ENCODE data around the gene OFD1.

Gene OFD1

GRCh38 chrX:13734278-13735172 lies at the start of gene OFD1, which contains the start of gene TRAPPC2:
OFD1 (plus strand) TSS chrX:13734748; CDS start chrX:13735072, 324 bp downstream.
TRAPPC2 (minus strand) TSS chrX:13734620; CDS start chrX:13719963, 14,657 bp downstream.
- DNase-seq (ENCODE audit: low spot score): peak; percentile 97

GRCh38 chrX:13685126-13685763 lies 49.3 kb upstream of the OFD1 start:
- no peak for DNase-seq (ENCODE audit: low spot score)

- no peak for DNase-seq (ENCODE audit: low spot score)
These were observed 47.3 kb upstream of the OFD1 start for GRCh38 chrX:13687203-13687602.

- no peak for DNase-seq (ENCODE audit: low spot score)
These were observed 46.1 kb upstream of the OFD1 start for GRCh38 chrX:13688384-13688957.

GRCh38 chrX:13688958-13689740 lies 45.4 kb upstream of the OFD1 start, which contains the start of gene RAB9A:
RAB9A (plus strand) TSS chrX:13689128; CDS start chrX:13708747, 19,619 bp downstream.
- peak; percentile 78 for DNase-seq (ENCODE audit: low spot score)

GRCh38 chrX:13689741-13690211 lies 44.8 kb upstream of the OFD1 start:
- DNase-seq (ENCODE audit: low spot score): no peak

- DNase-seq (ENCODE audit: low spot score): no peak
These were observed 43.7 kb upstream of the OFD1 start for GRCh38 chrX:13690836-13691235.

- no peak for DNase-seq (ENCODE audit: low spot score)
These were observed 42.6 kb upstream of the OFD1 start for GRCh38 chrX:13691841-13692371.

GRCh38 chrX:13692771-13693231 lies 41.7 kb upstream of the OFD1 start:
- DNase-seq (ENCODE audit: low spot score): no peak

- DNase-seq (ENCODE audit: low spot score): peak; percentile 37
These were observed 41.1 kb upstream of the OFD1 start for GRCh38 chrX:13693341-13693961.

GRCh38 chrX:13694359-13694758 lies 40.2 kb upstream of the OFD1 start:
- DNase-seq (ENCODE audit: low spot score): no peak

GRCh38 chrX:13694983-13695382 lies 39.6 kb upstream of the OFD1 start:
- no peak for DNase-seq (ENCODE audit: low spot score)

GRCh38 chrX:13695601-13696115 lies 38.9 kb upstream of the OFD1 start:
- DNase-seq (ENCODE audit: low spot score): no peak

- no peak for DNase-seq (ENCODE audit: low spot score)
These were observed 37.1 kb upstream of the OFD1 start for GRCh38 chrX:13697455-13697854.

GRCh38 chrX:13697976-13698375 lies 36.6 kb upstream of the OFD1 start:
- DNase-seq (ENCODE audit: low spot score): no peak

- no peak for DNase-seq (ENCODE audit: low spot score)
These were observed 36.1 kb upstream of the OFD1 start for GRCh38 chrX:13698432-13698831.

- no peak for DNase-seq (ENCODE audit: low spot score)
These were observed 35.2 kb upstream of the OFD1 start for GRCh38 chrX:13699183-13699826.

- no peak for DNase-seq (ENCODE audit: low spot score)
These were observed 34.2 kb upstream of the OFD1 start for GRCh38 chrX:13700380-13700779.

GRCh38 chrX:13702111-13702789 lies 32.3 kb upstream of the OFD1 start:
- DNase-seq (ENCODE audit: low spot score): no peak

- DNase-seq (ENCODE audit: low spot score): no peak
These were observed 31.4 kb upstream of the OFD1 start for GRCh38 chrX:13703135-13703534.

All from COLO829 (cell line).